ENCODE measurements around the gene KCNJ5.

KCNJ5 gene

GRCh38 chr11:128897826-128898225, 6.7 kb downstream of the KCNJ5 start:
- DNase-seq, result no peak

- no peak for DNase-seq
Observed at GRCh38 chr11:128898580-128899344, 7.6 kb downstream of the KCNJ5 start.

DNA sequence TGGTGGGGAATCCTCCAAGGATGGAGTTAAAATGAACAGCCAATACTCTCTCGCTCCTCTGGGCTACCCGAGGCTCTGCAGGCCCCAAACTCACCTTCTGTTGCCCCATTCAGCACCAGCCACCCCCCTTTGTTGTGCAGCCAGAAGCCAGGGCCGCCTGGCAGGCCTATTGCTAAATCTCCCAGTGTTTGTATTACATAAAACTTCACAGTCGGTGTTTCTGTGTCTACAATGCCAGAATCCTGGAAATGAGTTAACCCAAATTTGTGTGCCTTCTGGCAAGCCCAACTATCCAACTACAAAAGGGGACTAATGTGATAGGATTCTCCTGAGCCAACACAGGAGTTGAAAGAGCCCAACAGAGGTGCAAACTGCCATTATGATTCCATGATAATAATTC, 9.3 kb downstream of the KCNJ5 start:
- DNase-seq, result no peak

GRCh38 chr11:128901653-128902514, 10.7 kb downstream of the KCNJ5 start:
- no peak for DNase-seq

- no peak for DNase-seq
Observed at GRCh38 chr11:128902515-128903066, 11.4 kb downstream of the KCNJ5 start.

- no peak for DNase-seq
Observed at GRCh38 chr11:128903248-128904061, 12.3 kb downstream of the KCNJ5 start.

DNA sequence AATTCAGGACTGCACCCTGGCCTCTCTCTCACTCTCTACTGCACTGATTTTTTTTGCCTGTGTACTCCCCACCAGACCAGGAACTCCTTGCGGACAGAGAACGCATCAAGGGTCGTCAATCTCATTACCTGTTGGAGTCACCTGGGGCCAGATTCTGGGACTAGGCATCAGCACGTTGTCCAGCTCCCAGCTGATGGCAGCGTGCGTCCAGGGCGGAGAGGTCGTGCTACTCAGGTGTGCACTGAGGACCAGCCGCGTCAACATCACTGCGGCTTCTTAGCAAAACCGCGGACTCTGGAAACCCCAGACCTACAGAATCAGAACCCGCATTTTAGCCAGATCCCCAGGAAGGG, 13.1 kb downstream of the KCNJ5 start:
- no peak for DNase-seq

- no peak for DNase-seq
Observed at GRCh38 chr11:128904656-128905344, 13.6 kb downstream of the KCNJ5 start.

GRCh38 chr11:128905345-128906184, 14.4 kb downstream of the KCNJ5 start:
- no peak for DNase-seq

GRCh38 chr11:128906185-128907050, 15.3 kb downstream of the KCNJ5 start:
- DNase-seq, result no peak

DNA sequence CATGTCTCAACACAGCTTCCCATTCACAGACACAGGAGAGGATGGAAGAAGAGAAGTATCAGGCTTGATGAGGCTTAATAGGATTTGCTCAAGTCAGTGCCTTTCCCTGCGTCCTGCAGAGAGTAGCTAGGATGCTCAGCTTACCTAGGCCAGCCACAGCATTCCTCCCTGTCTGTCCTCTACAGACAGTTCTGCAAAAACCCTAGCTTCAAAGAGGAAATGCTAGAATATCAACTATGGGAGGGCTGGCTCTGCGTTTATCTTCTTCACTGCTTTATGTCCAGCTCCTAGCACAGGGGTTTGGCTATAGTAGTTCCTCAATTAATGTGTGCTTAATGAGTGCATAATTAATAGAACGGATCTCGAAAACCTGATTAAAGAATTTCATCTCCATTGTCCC, 16.4 kb downstream of the KCNJ5 start:
- DNase-seq, result no peak

GRCh38 chr11:128908391-128909246, 17.5 kb downstream of the KCNJ5 start:
- DNase-seq, result no peak

DNA sequence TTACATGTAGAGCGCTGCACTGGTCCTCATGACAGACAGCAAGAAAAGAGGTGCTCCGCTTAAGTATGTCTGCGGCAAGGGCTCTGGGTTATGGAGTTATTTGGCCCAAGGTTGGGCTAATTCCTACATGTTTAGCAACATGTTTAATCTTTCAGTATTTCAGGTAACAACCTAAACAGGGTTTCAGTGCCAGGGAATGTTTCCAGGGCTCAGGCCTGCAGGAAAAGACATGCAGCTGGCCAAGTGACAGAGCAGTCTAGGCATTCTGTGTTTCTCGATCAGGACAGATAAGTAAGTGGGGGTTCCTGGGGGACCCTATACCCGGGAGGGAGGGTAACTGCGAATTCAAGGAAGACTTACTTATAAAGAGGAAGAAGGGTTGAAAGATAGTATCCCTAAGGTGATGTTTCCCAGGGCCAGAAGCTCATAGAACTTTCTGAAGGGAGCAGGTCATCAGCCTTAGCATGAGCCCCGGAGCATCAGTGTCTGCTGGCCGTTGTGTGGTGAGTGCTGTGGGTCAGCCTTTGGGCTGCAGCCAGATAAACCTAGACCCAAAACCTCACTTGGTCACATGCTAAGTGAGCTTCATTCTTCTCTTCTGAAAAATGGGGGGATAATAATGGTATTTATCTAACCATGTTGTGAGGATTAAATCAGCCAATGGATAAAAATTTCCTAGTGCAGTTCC, 18.4 kb downstream of the KCNJ5 start:
- DNase-seq, result no peak

- DNase-seq, result no peak
Observed at GRCh38 chr11:128910576-128910975, 19.4 kb downstream of the KCNJ5 start.

DNA sequence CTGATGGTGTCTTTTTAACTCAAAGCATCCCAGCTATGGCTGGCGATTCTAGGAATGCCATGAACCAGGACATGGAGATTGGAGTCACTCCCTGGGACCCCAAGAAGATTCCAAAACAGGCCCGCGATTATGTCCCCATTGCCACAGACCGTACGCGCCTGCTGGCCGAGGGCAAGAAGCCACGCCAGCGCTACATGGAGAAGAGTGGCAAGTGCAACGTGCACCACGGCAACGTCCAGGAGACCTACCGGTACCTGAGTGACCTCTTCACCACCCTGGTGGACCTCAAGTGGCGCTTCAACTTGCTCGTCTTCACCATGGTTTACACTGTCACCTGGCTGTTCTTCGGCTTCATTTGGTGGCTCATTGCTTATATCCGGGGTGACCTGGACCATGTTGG, 20.1 kb downstream of the KCNJ5 start:
- DNase-seq, result no peak

GRCh38 chr11:128911701-128912100, 20.5 kb downstream of the KCNJ5 start:
- no peak for DNase-seq

DNA sequence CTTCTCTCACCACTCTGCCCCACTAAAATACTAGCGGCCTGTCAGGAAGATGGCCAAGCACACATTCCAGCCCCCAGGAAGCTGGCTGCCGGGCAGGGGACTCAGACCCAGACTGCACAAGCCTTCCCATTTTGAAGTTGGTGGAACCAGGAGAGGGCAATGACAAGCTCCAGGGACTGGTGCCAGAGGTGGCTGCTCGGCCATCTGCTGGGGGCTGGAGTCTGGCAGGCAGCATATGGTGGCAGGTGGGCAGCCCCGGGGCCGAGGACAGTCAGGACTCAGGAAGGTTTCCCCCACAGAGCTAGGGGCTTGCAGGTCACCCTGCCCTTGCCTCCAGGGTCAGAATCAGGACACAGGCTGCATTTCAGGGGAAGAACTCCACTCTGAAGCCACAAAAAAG, 22.6 kb downstream of the KCNJ5 start:
- DNase-seq, result no peak

DNA sequence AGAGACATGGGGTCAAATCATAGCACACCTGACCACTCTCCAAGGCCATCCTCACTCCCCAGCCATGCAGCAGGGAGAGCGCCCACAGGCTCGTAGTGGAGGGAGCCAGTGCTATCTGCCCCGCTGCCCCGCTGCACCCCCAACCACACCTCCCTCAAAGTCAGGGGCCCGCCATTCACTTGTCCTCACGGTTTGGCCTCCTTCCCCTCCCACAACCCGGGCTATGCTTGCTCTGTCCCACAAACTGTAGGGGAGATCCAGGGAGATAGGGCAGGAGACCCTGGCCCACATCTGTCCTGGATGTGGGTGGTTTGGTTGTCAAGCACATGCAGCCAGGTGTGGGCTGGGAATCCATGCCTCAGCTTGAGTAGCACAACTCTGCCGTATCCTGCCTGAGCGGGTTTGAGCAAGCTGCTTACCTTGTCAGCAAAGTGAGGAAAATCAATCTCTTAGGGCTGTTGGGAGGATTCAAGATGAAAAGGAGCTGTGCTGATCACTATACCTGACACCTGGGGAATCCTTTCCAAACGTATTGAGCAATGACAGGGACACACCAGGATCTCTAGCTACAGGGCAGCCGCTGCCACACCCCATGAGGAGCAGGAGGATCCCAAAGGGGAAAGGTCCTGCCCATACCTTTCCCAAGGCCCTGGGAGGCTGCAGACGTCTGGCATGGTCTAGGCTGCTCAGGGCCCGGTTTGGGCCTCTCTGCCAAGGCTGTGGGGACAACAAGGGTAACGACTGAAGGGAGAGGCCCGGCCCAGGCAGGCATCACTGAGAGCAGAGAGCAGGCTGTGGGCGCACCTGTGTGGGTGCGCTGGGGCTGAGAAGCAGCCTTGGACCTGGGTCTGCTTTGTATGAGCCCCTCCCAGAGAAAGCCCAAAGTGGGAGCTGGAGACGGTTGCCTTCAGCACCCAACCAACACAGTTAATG, 23.3 kb downstream of the KCNJ5 start:
- no peak for DNase-seq

All from SIG-M5 (cell line).